Measurements from ENCODE around the gene PSMB10.

DNA sequence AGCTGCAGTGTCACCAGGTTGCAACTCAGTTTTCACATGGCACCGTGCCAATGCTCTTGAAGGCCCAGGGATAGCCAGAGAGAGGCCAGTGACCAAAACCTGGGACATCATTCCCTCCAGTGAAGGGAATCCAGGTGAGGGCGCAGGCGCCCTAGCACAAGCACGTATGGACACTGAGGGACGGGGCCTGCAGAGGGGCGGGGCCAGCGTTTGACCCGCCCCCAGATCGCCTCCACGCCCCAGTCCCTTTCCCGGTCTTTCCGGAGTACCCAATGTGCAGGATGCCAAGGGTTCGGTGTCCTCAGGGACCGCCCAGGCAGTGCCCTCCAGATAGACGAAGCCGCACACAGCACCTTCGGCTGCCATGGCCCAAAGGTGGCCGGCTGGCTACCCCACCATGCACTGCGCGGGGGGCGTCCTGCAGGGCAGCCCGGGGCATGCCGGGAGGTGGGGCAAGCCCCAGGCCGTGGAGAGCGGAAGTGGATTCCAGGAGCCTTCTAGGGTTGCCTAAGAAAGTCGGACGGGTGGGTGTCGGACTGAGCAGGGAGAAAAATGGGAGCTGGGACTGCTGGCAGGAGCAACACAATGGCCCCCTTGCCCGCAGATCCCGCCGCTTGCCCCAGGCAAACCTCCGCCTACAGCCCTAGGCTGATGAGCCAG, 27.1 kb upstream of the PSMB10 start:
- TF ChIP-seq CTBP1 (IDR thresholded peaks at IDR 0.05; ENCODE audit: borderline replicate concordance) (no peak), TARDBP (IDR thresholded peaks at IDR 0.05) (no peak), BHLHE40 (IDR thresholded peaks at IDR 0.05; ENCODE audit: borderline replicate concordance) (no peak), FOXA1 (IDR thresholded peaks at IDR 0.05) (no peak), ARNT (IDR thresholded peaks at IDR 0.05) (no peak), SP1 (IDR thresholded peaks at IDR 0.05) (no peak), ZNF384 (IDR thresholded peaks at IDR 0.05) (no peak)
